ENCODE data around the gene CERK.

GRCh38 chr22:46749682-46750529, 11.9 kb upstream of the CERK start:
- TF ChIP-seq POLR2A (IDR thresholded peaks at IDR 0.05; ENCODE audit: low read length) = no peak
- TF ChIP-seq GATA1 (IDR thresholded peaks at IDR 0.05; ENCODE audit: low read depth, low read length) = no peak
